ENCODE data around the gene TCF4. TPM values are rescaled to one million over a fixed set of nuclear protein-coding genes. Genes with fewer than 3 reads are reported as not detected.

The TCF4 gene
- total RNA-seq, 2 donors from 2014 or later = 31.6 to 34.0 TPM

- H3K27me3 ChIP-seq = no peaks in the 10 kb centered on the region
- ATAC-seq = no peak
- H3K4me1 ChIP-seq = peaks cover 5% of the 10 kb centered on the region
- no peaks in the 10 kb centered on the region for H3K9me3 ChIP-seq
- TF ChIP-seq POLR2A (IDR thresholded peaks at IDR 0.05) (no peak), CTCF (IDR thresholded peaks at IDR 0.05) (no peak)
- intact Hi-C loops (cut with DNase I) = no loop called here
- no peaks in the 10 kb centered on the region for H3K36me3 ChIP-seq (replicated peaks in 1 of 2; ENCODE audit: insufficient read depth in 1 of 2, low read depth in 2 of 2)
- 63 to 71% methylated on average over 4 of the region's 4 CpGs for WGBS, 2 donors
- H3K27ac ChIP-seq = peak overlapping the region in 1 of 4 donors; percentile 5
- DNase-seq = no peak
- H3K4me3 ChIP-seq = no peak overlapping the region
Measured at GRCh38 chr18:55421308-55421614, 166.7 kb downstream of the TCF4 start.

- Histone ChIP-seq H3K27me3 (no peaks in the 10 kb centered on the region), H3K27ac (peak overlapping the region in 2 of 4 donors; percentile 5 to 15), H3K9me3 (no peaks in the 10 kb centered on the region), H3K36me3 (replicated peaks in 1 of 2; ENCODE audit: insufficient read depth in 1 of 2, low read depth in 2 of 2) (no peaks in the 10 kb centered on the region), H3K4me1 (peaks cover 5% of the 10 kb centered on the region), H3K4me3 (no peak overlapping the region)
- DNase-seq = no peak
- intact Hi-C loops (cut with DNase I) = no loop called here
- TF ChIP-seq CTCF (IDR thresholded peaks at IDR 0.05) = no peak
- no peak for TF ChIP-seq POLR2A (IDR thresholded peaks at IDR 0.05)
- 22 to 31% methylated on average over 6 of the region's 6 CpGs for WGBS, 2 donors
- no peak for ATAC-seq
Measured at GRCh38 chr18:55420665-55421307, 167.2 kb downstream of the TCF4 start.

- TF ChIP-seq CTCF (IDR thresholded peaks at IDR 0.05) (no peak), POLR2A (IDR thresholded peaks at IDR 0.05) (no peak)
- ATAC-seq = no peak
- H3K36me3 ChIP-seq (replicated peaks in 1 of 2; ENCODE audit: insufficient read depth in 1 of 2, low read depth in 2 of 2) = no peaks in the 10 kb centered on the region
- 42 to 49% methylated on average over 7 of the region's 7 CpGs for WGBS, 2 donors
- peak overlapping the region in 2 of 4 donors; percentile 5 to 15 for H3K27ac ChIP-seq
- intact Hi-C loops (cut with DNase I) = no loop called here
- DNase-seq = no peak
- H3K9me3 ChIP-seq = no peaks in the 10 kb centered on the region
- H3K27me3 ChIP-seq = no peaks in the 10 kb centered on the region
- H3K4me1 ChIP-seq = peaks cover 5% of the 10 kb centered on the region
- H3K4me3 ChIP-seq = no peak overlapping the region
Measured at GRCh38 chr18:55419947-55420664, 167.9 kb downstream of the TCF4 start.

- Histone ChIP-seq H3K9me3 (no peaks in the 10 kb centered on the region), H3K27me3 (no peaks in the 10 kb centered on the region), H3K4me3 (no peak overlapping the region), H3K36me3 (replicated peaks in 1 of 2; ENCODE audit: insufficient read depth in 1 of 2, low read depth in 2 of 2) (no peaks in the 10 kb centered on the region), H3K27ac (no peak overlapping the region), H3K4me1 (peaks cover 5% of the 10 kb centered on the region)
- TF ChIP-seq CTCF (IDR thresholded peaks at IDR 0.05) (no peak), POLR2A (IDR thresholded peaks at IDR 0.05) (no peak)
- intact Hi-C loops (cut with DNase I) = no loop called here
- WGBS, 2 donors = 66 to 70% methylated on average over 5 of the region's 5 CpGs
- DNase-seq (no peak), ATAC-seq (no peak)
Measured at GRCh38 chr18:55419132-55419946, 168.7 kb downstream of the TCF4 start.
